Esophagus muscularis mucosa (tissue), 3 donors: ENCODE results near the gene BEX3.

Experiments used
- CTCF ChIP-seq, 3 experiments: fragments of 200-600 bp in 2 of 3; fragments of 450-650 bp in 1 of 3; sonication (generic) in 2 of 3; IDR thresholded peaks; one replicate each; pipeline ENCODE4 v1.5.1; 2017 to 2019; ENCODE audit warnings: antibody characterized with exemption in 3 of 3, mild to moderate bottlenecking in 2 of 3, moderate library complexity in 1 of 3
- POLR2A ChIP-seq: fragments of 450-650 bp; IDR thresholded peaks from one replicate; pipeline ENCODE4 v1.6.1; 2017; ENCODE audit warnings: antibody characterized with exemption, moderate library complexity, mild to moderate bottlenecking, low read depth
- POLR2AphosphoS5 ChIP-seq, 2 donors: sonication (generic); formaldehyde crosslinking; IDR thresholded peaks; one replicate each; pipeline ENCODE4 v1.6.1; 2017; ENCODE audit warnings: antibody characterized with exemption in 2 of 2

- TF ChIP-seq POLR2A = no peak
- TF ChIP-seq CTCF (IDR thresholded peaks at IDR 0.05) = no peak
- peak; percentile 88 to 97 for TF ChIP-seq POLR2AphosphoS5 (IDR thresholded peaks at IDR 0.05)
These were observed 20.1 kb upstream of the BEX3 start, which contains the start of gene TCEAL9 for GRCh38 chrX:103356130-103356798.
